ENCODE measurements around the gene ZDHHC17. TPM values are rescaled to one million over a fixed set of nuclear protein-coding genes. Genes with fewer than 3 reads are reported as not detected.

ZDHHC17 gene
- total RNA-seq, 1 experiment from 2014 or later: 50.1 TPM

DNA sequence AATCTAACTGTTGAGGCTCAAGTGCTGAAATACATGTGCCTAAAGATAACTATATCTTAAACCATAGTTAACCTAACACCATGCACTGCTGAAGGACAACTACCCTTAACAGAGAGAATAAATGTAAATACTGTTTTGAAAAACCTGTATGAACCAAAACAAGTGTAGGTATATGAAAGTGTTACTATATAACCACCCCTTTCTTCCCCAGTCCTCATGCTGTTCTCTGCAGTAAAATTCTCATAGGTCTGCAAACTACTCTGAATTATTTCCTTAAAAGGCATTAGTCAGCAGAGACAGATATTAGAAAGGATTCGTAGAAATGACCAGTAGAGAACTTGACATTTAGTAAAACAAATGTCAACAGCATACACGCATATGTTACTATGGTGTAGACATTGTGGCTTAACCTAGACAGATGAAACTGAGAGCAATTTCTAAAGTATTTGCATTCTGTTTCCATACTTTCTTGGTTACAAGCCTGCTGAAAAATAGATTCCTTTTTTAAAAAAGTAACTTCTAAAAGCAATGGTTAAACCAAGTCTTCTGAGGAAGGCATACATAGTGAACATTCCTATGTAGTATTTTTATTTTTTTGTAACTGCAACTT is 101.0 kb downstream of the ZDHHC17 start:
- Histone ChIP-seq H3K9me3 (ENCODE audit: low read length) (no peaks in the 10 kb centered on the region), H2AFZ (ENCODE audit: low read length) (no peak overlapping the region), H4K20me1 (ENCODE audit: insufficient read depth, low read depth, low read length) (no peaks in the 10 kb centered on the region), H3K27ac (ENCODE audit: low read length) (no peak overlapping the region), H3K9me2 (replicated peaks; ENCODE audit: insufficient read depth, low read length) (no peaks in the 10 kb centered on the region), H3K4me3 (ENCODE audit: low read length) (no peak overlapping the region), H3K79me2 (ENCODE audit: low read length) (no peaks in the 10 kb centered on the region), H3K4me2 (ENCODE audit: low read depth, low read length, poor library complexity, severe bottlenecking) (no peak overlapping the region), H3K4me1 (ENCODE audit: low read length) (no peaks in the 10 kb centered on the region), H3K9ac (ENCODE audit: low read length) (no peak overlapping the region), H3K36me3 (ENCODE audit: insufficient read depth, low read length) (no peaks in the 10 kb centered on the region), H3K27me3 (ENCODE audit: low read length) (no peaks in the 10 kb centered on the region)
- no peak for DNase-seq

DNA sequence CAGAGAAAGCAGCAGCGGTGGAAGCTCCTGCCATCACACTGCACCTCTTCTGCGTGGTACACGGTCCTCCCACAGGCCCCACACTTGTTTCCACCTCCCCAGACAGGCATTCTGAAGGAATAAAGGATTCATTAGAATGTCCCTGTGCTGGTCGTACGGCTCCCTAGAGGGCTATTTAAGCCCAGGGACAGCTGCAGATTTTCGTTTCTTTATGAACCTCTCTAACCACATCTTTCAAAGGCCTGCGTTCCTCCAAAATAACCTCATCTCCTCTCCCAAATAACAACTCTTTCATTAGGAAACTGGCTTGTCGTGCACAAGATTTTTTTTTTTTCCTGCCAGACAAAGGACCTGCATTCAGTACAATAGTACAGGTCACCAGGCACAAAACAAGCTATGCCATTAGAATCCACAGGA is 102.2 kb downstream of the ZDHHC17 start:
- no peaks in the 10 kb centered on the region for H3K27me3 ChIP-seq (ENCODE audit: low read length)
- DNase-seq: no peak
- H3K9me3 ChIP-seq (ENCODE audit: low read length): no peaks in the 10 kb centered on the region
- H3K9me2 ChIP-seq (replicated peaks; ENCODE audit: insufficient read depth, low read length): no peaks in the 10 kb centered on the region
- no peaks in the 10 kb centered on the region for H3K36me3 ChIP-seq (ENCODE audit: insufficient read depth, low read length)
- H3K4me2 ChIP-seq (ENCODE audit: low read depth, low read length, poor library complexity, severe bottlenecking): no peak overlapping the region
- H3K4me1 ChIP-seq (ENCODE audit: low read length): no peaks in the 10 kb centered on the region
- H3K4me3 ChIP-seq (ENCODE audit: low read length): no peak overlapping the region
- no peaks in the 10 kb centered on the region for H3K79me2 ChIP-seq (ENCODE audit: low read length)
- no peak overlapping the region for H2AFZ ChIP-seq (ENCODE audit: low read length)
- no peaks in the 10 kb centered on the region for H4K20me1 ChIP-seq (ENCODE audit: insufficient read depth, low read depth, low read length)
- H3K27ac ChIP-seq (ENCODE audit: low read length): no peak overlapping the region
- H3K9ac ChIP-seq (ENCODE audit: low read length): no peak overlapping the region

DNA sequence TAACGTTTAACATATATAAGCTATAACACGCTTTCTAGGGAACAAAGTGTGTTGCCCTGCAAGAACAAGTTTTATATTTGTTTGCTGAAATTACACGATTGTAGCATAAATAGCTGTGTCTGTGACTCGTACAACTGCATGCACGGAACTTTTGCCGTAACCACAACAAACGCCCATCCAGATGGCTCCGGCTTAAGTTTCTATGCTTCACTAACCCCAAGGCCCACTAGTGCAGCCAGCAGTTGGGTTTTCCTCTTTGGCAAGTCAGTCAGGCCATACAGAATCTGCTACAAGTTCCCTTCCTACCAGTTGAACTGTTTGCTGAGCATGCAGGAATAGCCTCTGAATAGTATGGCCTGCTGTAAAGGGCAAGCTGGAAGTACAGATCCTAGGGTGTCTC is 102.8 kb downstream of the ZDHHC17 start:
- H3K9me3 ChIP-seq (ENCODE audit: low read length): no peaks in the 10 kb centered on the region
- H3K4me2 ChIP-seq (ENCODE audit: low read depth, low read length, poor library complexity, severe bottlenecking): no peak overlapping the region
- DNase-seq: no peak

DNA sequence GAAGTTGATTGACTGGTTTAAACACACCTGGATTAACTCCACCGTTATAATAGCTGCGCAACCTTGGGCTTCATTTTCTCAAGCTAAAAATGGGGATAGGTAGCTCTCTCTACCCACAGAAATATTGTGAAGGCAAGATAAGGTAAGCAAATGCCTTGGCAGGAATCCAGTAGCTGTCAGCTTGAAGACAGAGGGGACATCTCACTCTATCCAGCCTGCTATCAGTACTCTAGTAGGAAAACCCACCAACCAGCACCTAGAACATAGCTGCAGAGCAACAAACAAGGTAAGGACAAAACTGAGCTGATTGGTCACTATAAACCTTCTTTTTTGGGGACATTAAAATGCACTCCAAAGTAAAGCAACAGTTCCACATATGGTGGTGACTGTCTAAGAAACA is 107.2 kb downstream of the ZDHHC17 start:
- Histone ChIP-seq H3K9me3 (ENCODE audit: low read length) (no peaks in the 10 kb centered on the region), H3K4me1 (ENCODE audit: low read length) (peaks cover 12% of the 10 kb centered on the region), H3K36me3 (ENCODE audit: insufficient read depth, low read length) (no peaks in the 10 kb centered on the region), H3K9me2 (replicated peaks; ENCODE audit: insufficient read depth, low read length) (no peaks in the 10 kb centered on the region), H3K4me3 (ENCODE audit: low read length) (no peak overlapping the region), H3K27me3 (ENCODE audit: low read length) (no peaks in the 10 kb centered on the region), H4K20me1 (ENCODE audit: insufficient read depth, low read depth, low read length) (no peaks in the 10 kb centered on the region), H3K4me2 (ENCODE audit: low read depth, low read length, poor library complexity, severe bottlenecking) (no peak overlapping the region), H2AFZ (ENCODE audit: low read length) (no peak overlapping the region), H3K79me2 (ENCODE audit: low read length) (no peaks in the 10 kb centered on the region), H3K9ac (ENCODE audit: low read length) (no peak overlapping the region), H3K27ac (ENCODE audit: low read length) (no peak overlapping the region)
- DNase-seq: no peak

More for the DNA sequence above, 102.8 kb downstream of the ZDHHC17 start:
- Histone ChIP-seq H3K79me2 (ENCODE audit: low read length) (no peaks in the 10 kb centered on the region), H2AFZ (ENCODE audit: low read length) (no peak overlapping the region), H3K27me3 (ENCODE audit: low read length) (no peaks in the 10 kb centered on the region), H4K20me1 (ENCODE audit: insufficient read depth, low read depth, low read length) (no peaks in the 10 kb centered on the region), H3K4me1 (ENCODE audit: low read length) (peaks cover 1% of the 10 kb centered on the region), H3K36me3 (ENCODE audit: insufficient read depth, low read length) (no peaks in the 10 kb centered on the region), H3K27ac (ENCODE audit: low read length) (no peak overlapping the region), H3K9me2 (replicated peaks; ENCODE audit: insufficient read depth, low read length) (no peaks in the 10 kb centered on the region), H3K4me3 (ENCODE audit: low read length) (no peak overlapping the region), H3K9ac (ENCODE audit: low read length) (no peak overlapping the region)

DNA sequence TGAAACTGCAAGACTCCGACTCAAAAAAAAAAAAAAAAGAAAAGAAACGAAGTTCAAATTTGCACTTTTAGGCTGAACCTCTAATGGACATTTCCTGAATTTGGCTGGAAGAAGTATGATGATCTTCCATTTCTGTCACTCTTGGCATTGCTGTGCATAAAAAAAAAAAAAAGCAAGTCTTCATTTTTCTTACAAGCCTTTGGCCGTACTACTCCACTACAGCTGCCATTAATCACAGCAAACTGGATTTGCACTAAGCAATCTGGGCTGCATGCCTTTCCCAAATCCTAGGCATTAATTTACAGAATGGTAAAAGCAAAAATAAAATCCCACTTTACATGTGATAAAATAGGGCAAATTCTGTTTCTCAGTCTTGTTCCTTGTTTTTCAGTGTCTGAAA is 107.8 kb downstream of the ZDHHC17 start:
- Histone ChIP-seq H3K9me2 (replicated peaks; ENCODE audit: insufficient read depth, low read length) (no peaks in the 10 kb centered on the region), H3K27ac (ENCODE audit: low read length) (no peak overlapping the region), H3K4me2 (ENCODE audit: low read depth, low read length, poor library complexity, severe bottlenecking) (no peak overlapping the region), H3K9ac (ENCODE audit: low read length) (no peak overlapping the region), H3K4me3 (ENCODE audit: low read length) (no peak overlapping the region), H3K79me2 (ENCODE audit: low read length) (no peaks in the 10 kb centered on the region), H3K9me3 (ENCODE audit: low read length) (no peaks in the 10 kb centered on the region), H4K20me1 (ENCODE audit: insufficient read depth, low read depth, low read length) (no peaks in the 10 kb centered on the region), H2AFZ (ENCODE audit: low read length) (no peak overlapping the region), H3K27me3 (ENCODE audit: low read length) (no peaks in the 10 kb centered on the region), H3K4me1 (ENCODE audit: low read length) (peaks cover 12% of the 10 kb centered on the region), H3K36me3 (ENCODE audit: insufficient read depth, low read length) (no peaks in the 10 kb centered on the region)
- no peak for DNase-seq

DNA sequence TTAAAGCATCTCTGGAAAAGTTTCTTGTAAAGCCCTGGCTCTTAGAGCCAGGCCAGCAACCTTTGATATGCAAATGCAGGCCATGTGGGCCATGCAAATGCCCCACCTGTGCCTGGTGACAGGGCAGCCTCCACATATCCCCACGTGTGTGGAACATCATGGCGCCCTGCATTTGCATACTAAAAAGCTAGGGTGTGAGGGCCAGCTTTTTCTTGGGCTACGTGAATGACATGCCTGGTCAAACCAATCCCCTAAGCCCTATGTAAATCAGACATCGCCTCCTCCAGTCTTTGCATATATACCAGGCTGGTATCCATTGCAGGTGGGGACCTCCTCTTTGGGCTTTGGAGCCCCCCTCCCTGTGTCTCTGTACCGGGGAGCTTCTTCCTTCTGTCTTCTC is 108.5 kb downstream of the ZDHHC17 start:
- Histone ChIP-seq H3K9me2 (replicated peaks; ENCODE audit: insufficient read depth, low read length) (no peaks in the 10 kb centered on the region), H4K20me1 (ENCODE audit: insufficient read depth, low read depth, low read length) (no peaks in the 10 kb centered on the region), H3K9ac (ENCODE audit: low read length) (no peak overlapping the region), H3K27ac (ENCODE audit: low read length) (no peak overlapping the region), H3K4me1 (ENCODE audit: low read length) (peaks cover 12% of the 10 kb centered on the region), H3K9me3 (ENCODE audit: low read length) (no peaks in the 10 kb centered on the region), H3K79me2 (ENCODE audit: low read length) (no peaks in the 10 kb centered on the region), H3K4me2 (ENCODE audit: low read depth, low read length, poor library complexity, severe bottlenecking) (no peak overlapping the region), H2AFZ (ENCODE audit: low read length) (no peak overlapping the region), H3K27me3 (ENCODE audit: low read length) (no peaks in the 10 kb centered on the region), H3K36me3 (ENCODE audit: insufficient read depth, low read length) (no peaks in the 10 kb centered on the region), H3K4me3 (ENCODE audit: low read length) (no peak overlapping the region)
- peak; percentile 52 for DNase-seq

DNA sequence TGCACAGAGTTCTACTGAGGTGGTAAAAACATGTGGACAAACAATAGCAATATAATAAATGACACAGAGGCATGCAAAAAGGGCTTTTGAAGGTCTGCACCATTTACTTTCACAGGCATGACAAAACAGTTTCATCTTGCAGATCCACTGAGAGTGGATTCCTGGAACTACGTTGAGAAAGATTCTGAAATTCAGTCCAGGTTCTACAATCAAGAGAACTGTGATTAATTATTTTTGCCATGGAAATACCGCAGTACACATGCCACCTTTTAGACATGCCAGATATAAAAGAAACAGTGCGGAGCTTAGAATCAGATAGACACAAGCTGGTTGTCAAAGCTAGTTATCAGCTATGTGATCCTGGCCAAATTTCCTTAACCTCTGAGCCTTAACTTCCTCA is 110.1 kb downstream of the ZDHHC17 start:
- no peaks in the 10 kb centered on the region for H3K36me3 ChIP-seq (ENCODE audit: insufficient read depth, low read length)
- H4K20me1 ChIP-seq (ENCODE audit: insufficient read depth, low read depth, low read length): no peaks in the 10 kb centered on the region
- no peak overlapping the region for H3K9ac ChIP-seq (ENCODE audit: low read length)
- H3K4me1 ChIP-seq (ENCODE audit: low read length): peaks cover 21% of the 10 kb centered on the region
- H3K4me2 ChIP-seq (ENCODE audit: low read depth, low read length, poor library complexity, severe bottlenecking): no peak overlapping the region
- H2AFZ ChIP-seq (ENCODE audit: low read length): no peak overlapping the region
- no peaks in the 10 kb centered on the region for H3K79me2 ChIP-seq (ENCODE audit: low read length)
- no peak for DNase-seq
- no peaks in the 10 kb centered on the region for H3K9me2 ChIP-seq (replicated peaks; ENCODE audit: insufficient read depth, low read length)
- no peak overlapping the region for H3K4me3 ChIP-seq (ENCODE audit: low read length)
- no peaks in the 10 kb centered on the region for H3K27me3 ChIP-seq (ENCODE audit: low read length)
- no peak overlapping the region for H3K27ac ChIP-seq (ENCODE audit: low read length)
- H3K9me3 ChIP-seq (ENCODE audit: low read length): no peaks in the 10 kb centered on the region

DNA sequence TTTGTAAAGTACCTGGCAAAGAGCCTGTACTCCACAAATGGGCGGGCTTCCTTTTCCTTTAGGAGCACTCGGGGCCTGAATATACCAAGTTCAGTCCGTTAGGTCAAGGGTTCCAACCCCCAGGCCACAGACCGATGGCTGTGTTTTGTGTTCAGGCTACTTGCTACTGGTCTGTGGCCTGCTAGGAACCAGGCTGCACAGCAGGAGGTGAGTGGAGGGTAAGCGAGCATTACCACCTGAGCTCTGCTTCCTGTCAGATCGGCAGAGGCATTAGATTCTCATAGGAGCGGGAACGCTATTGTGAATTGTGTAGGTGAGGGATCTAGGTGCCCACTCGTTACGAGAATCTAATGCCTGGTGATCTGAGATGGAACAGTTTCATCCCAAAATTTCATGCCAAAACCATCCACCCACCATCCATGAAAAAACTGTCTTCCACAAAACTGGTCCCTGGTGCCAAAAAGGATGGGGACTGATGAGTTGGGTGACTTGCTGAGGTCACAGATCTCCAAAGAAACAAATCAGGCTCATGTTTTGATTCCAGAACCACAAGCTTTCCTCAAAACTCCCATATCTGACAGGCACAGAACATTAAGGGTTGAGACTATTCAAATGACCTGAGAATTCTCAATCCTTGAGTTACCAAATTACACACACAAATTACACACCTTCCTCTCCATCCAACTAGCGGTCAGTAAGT is 110.7 kb downstream of the ZDHHC17 start:
- Histone ChIP-seq H3K9me3 (ENCODE audit: low read length) (no peaks in the 10 kb centered on the region), H3K79me2 (ENCODE audit: low read length) (no peaks in the 10 kb centered on the region), H3K9me2 (replicated peaks; ENCODE audit: insufficient read depth, low read length) (no peaks in the 10 kb centered on the region), H3K4me1 (ENCODE audit: low read length) (peaks cover 26% of the 10 kb centered on the region), H3K27ac (ENCODE audit: low read length) (no peak overlapping the region), H3K4me2 (ENCODE audit: low read depth, low read length, poor library complexity, severe bottlenecking) (no peak overlapping the region), H3K9ac (ENCODE audit: low read length) (no peak overlapping the region), H4K20me1 (ENCODE audit: insufficient read depth, low read depth, low read length) (no peaks in the 10 kb centered on the region), H2AFZ (ENCODE audit: low read length) (no peak overlapping the region), H3K4me3 (ENCODE audit: low read length) (no peak overlapping the region), H3K36me3 (ENCODE audit: insufficient read depth, low read length) (no peaks in the 10 kb centered on the region), H3K27me3 (ENCODE audit: low read length) (no peaks in the 10 kb centered on the region)
- DNase-seq: no peak

Measured in Karpas-422 (cell line).